Heart left ventricle (tissue), 13 donors: ENCODE data around the gene DAAM1.

Experiments
- POLR2A ChIP-seq, 2 donors: fragments of 450-650 bp; IDR thresholded peaks; one replicate each; pipeline ENCODE4 v1.6.1; 2017; ENCODE audit warnings: antibody characterized with exemption in 2 of 2, mild to moderate bottlenecking in 2 of 2, moderate library complexity in 2 of 2
- TF ChIP-seq, protein P1 (sequence below), 12 donors: fragments of 200-600 bp; sonication (generic) in 4 of 12; IDR thresholded peaks; one replicate each; pipeline versions ENCODE4 v1.5.0 to v1.8.0; 2018 to 2022; ENCODE audit warnings: antibody characterized with exemption in 12 of 12, mild to moderate bottlenecking in 5 of 12
- donor health status: ischemic (EF 13 %, LVEDD 7.1; RV severe dilation, severe dysfunction).
- donor health status: DM: no; HTN: yes; CAD: no.
- donor health status: DM: no; HTN: no; CAD: no.
- donor health status: ischemic (EF 25% LVEDD 6.9; RV normal size, moderate dysfunction).
- donor health status: ischemic (EF 25% LVEDD 5.7; RV mildly dilated, moderate dysfunction).
- donor health status: ischemic (EF 35%, LVEDD 5.7; RV mildly dilated, moderate dysfunction).
- donor health status: nonischemic (EF 11% LVEDD 7.7; RV severe dilation, severe dysfunction).
- donor health status: DM: yes; HTN: yes; CAD: no.
- donor health status: PGD.
- donor health status: ischemic (EF 29% LVEDD 5.4; RV normal size, mild dysfunction).
- donor health status: nonischemic (EF 23%, LVEDD 6.1; RV moderate dilation, normal function).

DNA sequence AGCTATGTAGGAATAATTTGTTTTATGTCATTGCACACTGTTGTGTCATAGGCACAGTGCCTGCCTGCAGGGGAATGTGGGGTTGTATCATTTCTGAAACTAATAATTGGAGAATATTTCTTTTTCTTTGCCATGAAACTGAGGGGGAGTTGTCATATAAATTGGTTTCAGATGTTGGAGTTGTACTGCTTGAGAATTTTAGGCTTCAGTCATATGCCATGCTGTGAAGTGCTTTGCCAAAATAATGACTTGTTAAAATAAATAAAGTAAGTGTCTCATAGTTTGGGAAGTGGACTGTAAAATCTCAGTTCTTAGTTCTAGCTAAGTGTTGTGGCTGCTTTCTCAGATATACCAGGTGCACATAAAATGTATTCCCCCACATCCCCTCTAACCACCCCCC is 116.8 kb downstream of the DAAM1 start:
- TF ChIP-seq, protein P1, sequence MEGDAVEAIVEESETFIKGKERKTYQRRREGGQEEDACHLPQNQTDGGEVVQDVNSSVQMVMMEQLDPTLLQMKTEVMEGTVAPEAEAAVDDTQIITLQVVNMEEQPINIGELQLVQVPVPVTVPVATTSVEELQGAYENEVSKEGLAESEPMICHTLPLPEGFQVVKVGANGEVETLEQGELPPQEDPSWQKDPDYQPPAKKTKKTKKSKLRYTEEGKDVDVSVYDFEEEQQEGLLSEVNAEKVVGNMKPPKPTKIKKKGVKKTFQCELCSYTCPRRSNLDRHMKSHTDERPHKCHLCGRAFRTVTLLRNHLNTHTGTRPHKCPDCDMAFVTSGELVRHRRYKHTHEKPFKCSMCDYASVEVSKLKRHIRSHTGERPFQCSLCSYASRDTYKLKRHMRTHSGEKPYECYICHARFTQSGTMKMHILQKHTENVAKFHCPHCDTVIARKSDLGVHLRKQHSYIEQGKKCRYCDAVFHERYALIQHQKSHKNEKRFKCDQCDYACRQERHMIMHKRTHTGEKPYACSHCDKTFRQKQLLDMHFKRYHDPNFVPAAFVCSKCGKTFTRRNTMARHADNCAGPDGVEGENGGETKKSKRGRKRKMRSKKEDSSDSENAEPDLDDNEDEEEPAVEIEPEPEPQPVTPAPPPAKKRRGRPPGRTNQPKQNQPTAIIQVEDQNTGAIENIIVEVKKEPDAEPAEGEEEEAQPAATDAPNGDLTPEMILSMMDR (IDR thresholded peaks at IDR 0.05) = no peak
- no peak for TF ChIP-seq POLR2A (IDR thresholded peaks at IDR 0.05)
